Stimulated activated effector memory CD8-positive, alpha-beta T cell treated with anti-CD3 and anti-CD28 coated beads, Interleukin-12 subunit alpha, Interleukin-12 subunit beta, amount 100 ng/mL, for 72 hours (primary cell): ENCODE data around the gene SLC35F2.
A peak's percentile ranks its signal among the peaks of the same experiment; 100 is the strongest.
"Not testable (repeated sequence)": the region's sequence is repeated elsewhere in the genome, so short reads cannot be mapped to it uniquely, and the experiment has no call there.

ENCODE experiments used
- ATAC-seq: fragments of 150-1000 bp; cut with Tn5 transposase; 2 replicates; pipeline ENCODE4 v1.10.0; 2021
- DNase-seq, 2 donors: peaks; one replicate each; pipeline ENCODE4 v3.0.0; 2021 to 2022; ENCODE audit warnings: low spot score in 2 of 2
- H3K27ac Mint-ChIP-seq: one replicate; pipeline ENCODE4 v1.8.0; 2022; ENCODE audit warnings: mild to moderate bottlenecking, mixed read lengths
- H3K36me3 Mint-ChIP-seq: one replicate; pipeline ENCODE4 v1.8.0; 2022; ENCODE audit warnings: mild to moderate bottlenecking, mixed read lengths
- H3K4me1 Mint-ChIP-seq: one replicate; pipeline ENCODE4 v1.8.0; 2022; ENCODE audit warnings: mixed read lengths
- H3K4me3 Mint-ChIP-seq: one replicate; pipeline ENCODE4 v1.8.0; 2022; ENCODE audit warnings: mild to moderate bottlenecking, mixed read lengths
- H3K9me3 Mint-ChIP-seq: one replicate; pipeline ENCODE4 v1.8.0; 2022; ENCODE audit warnings: mixed read lengths

SLC35F2 gene

DNA sequence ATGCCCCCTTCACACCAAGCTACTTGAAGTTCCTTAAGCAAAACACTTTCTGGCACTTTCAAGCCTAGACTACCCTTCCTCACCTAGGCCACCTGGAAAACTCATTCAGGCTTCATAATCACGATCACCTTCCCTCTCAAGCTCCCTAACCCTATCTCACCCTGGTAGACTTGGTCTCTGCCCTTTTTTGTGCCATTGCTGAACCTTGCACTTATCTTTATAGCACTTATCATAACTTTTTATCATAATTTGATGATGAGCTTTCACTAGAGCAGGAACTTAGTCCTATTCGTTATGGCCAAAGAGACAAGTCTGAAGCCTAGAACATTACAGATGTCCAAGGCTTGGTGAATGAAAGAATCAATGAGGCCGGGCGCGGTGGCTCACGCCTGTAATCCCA lies 5.5 kb downstream of the SLC35F2 start:
- ATAC-seq, result no peak
- H3K4me1 Mint-ChIP-seq, result peaks cover 43% of the 10 kb centered on the region

GRCh38 chr11:107851704-107852310 lies 6.8 kb downstream of the SLC35F2 start:
- H3K36me3 Mint-ChIP-seq, result peaks cover 17% of the 10 kb centered on the region
- peaks cover 47% of the 10 kb centered on the region for H3K4me1 Mint-ChIP-seq
- no peak overlapping the region for H3K4me3 Mint-ChIP-seq
- no peaks in the 10 kb centered on the region for H3K9me3 Mint-ChIP-seq
- ATAC-seq (no peak), DNase-seq (no peak)
- no peak overlapping the region for H3K27ac Mint-ChIP-seq

More for the DNA sequence above, 5.5 kb downstream of the SLC35F2 start:
- Mint-ChIP-seq H3K27ac (no peak overlapping the region), H3K36me3 (peaks cover 21% of the 10 kb centered on the region), H3K4me3 (no peak overlapping the region), H3K9me3 (no peaks in the 10 kb centered on the region)
- DNase-seq, result no peak

DNA sequence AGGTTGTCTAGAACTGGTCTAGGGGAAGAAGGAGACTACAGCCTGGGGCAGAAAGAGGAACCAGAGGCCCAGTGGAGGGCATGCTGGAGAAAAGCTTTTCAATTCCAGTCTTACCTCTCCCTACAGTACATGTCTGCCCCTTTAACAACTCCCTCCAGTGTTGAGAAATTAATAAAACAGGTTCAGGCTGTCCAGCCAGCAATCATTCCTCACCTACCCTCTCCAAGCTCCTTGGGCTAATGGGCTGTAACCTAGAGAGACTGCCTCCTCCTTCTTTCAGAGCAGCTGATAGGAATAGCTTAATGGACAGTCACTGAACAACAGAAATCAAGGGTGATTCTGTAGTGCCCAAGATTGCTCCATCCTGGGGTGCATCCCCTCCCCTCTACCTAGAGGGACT lies 8.8 kb downstream of the SLC35F2 start:
- ATAC-seq (no peak), DNase-seq (no peak)
- peaks cover 30% of the 10 kb centered on the region for H3K4me1 Mint-ChIP-seq
- no peak overlapping the region for H3K4me3 Mint-ChIP-seq
- peak overlapping the region; percentile 72 for H3K27ac Mint-ChIP-seq
- no peaks in the 10 kb centered on the region for H3K9me3 Mint-ChIP-seq
- peaks cover 7% of the 10 kb centered on the region for H3K36me3 Mint-ChIP-seq

- no peak for ATAC-seq
- Mint-ChIP-seq H3K9me3 (no peaks in the 10 kb centered on the region), H3K4me3 (no peak overlapping the region), H3K27ac (peak overlapping the region; percentile 72), H3K4me1 (peaks cover 28% of the 10 kb centered on the region), H3K36me3 (peaks cover 8% of the 10 kb centered on the region)
- no peak for DNase-seq
Measured at GRCh38 chr11:107848345-107848744, 10.2 kb downstream of the SLC35F2 start.

DNA sequence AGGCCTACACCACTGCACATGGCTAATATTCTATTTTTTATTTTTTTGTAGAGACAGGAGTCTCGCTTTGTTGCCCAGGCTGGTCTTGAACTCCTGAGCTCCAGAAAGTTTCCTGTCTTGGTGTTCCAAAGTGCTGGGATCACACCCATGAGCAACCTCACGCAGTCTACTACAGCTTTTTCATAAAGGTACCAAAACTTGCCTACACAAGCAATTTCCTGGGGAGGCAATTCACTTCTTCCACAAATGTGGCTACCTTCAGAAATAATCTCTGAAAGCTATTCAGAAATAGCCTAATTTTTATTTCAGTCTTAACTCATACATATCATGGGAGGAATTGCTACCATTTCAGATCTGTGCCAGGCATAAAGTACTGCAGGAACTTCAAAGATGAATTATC lies 11.4 kb downstream of the SLC35F2 start:
- Mint-ChIP-seq H3K4me3 (no peak overlapping the region), H3K27ac (peak overlapping the region; percentile 72), H3K36me3 (peaks cover 15% of the 10 kb centered on the region), H3K4me1 (peaks cover 36% of the 10 kb centered on the region), H3K9me3 (no peaks in the 10 kb centered on the region)
- ATAC-seq (peak; percentile 46), DNase-seq (no peak)

- H3K27ac Mint-ChIP-seq, result no peak overlapping the region
- no peak overlapping the region for H3K4me3 Mint-ChIP-seq
- no peaks in the 10 kb centered on the region for H3K9me3 Mint-ChIP-seq
- no peak for ATAC-seq
- H3K36me3 Mint-ChIP-seq, result peaks cover 28% of the 10 kb centered on the region
- peaks cover 47% of the 10 kb centered on the region for H3K4me1 Mint-ChIP-seq
- DNase-seq, result no peak
Measured at GRCh38 chr11:107844041-107844440, 14.5 kb downstream of the SLC35F2 start.

DNA sequence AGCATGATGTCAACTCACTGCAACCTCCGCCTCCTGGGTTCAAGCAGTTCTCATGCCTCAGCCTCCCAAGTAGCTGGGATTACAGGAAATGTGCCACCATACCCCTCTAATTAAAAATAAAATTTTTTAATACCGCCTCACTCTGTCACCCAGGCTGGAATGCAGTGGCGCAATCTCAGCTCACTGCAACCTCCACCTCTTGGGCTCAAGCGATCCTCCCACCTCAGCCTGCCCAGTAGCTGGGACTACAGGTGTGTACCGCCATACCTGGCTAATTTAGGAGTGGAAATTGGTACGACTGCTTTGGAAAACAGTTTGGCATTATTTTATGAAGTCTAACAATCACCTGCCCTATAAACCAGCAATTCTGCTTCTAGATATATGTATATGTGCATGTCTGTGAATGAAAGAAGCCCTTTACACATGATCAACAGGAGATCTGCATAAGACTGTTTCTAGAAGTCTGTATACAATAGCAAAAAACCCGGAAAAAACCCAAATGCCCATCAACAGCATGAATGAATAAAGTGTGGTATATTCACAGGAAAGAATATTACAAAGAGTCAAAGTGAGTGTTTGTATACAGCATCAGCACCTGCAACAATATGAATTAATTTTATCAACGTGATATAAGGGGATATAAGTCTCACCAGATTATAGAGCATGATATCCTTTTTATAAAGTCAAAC lies 16.0 kb downstream of the SLC35F2 start:
- DNase-seq (no peak), ATAC-seq (no peak)
- Mint-ChIP-seq H3K4me1 (peaks cover 34% of the 10 kb centered on the region), H3K4me3 (no peak overlapping the region), H3K9me3 (no peaks in the 10 kb centered on the region), H3K36me3 (peaks cover 28% of the 10 kb centered on the region), H3K27ac (peak overlapping the region; percentile 50)

- H3K4me1 Mint-ChIP-seq, result peaks cover 28% of the 10 kb centered on the region
- peaks cover 26% of the 10 kb centered on the region for H3K36me3 Mint-ChIP-seq
- no peak for DNase-seq
- peak overlapping the region; percentile 63 for H3K27ac Mint-ChIP-seq
- H3K9me3 Mint-ChIP-seq, result no peaks in the 10 kb centered on the region
- peak overlapping the region; percentile 44 for H3K4me3 Mint-ChIP-seq
- ATAC-seq, result no peak
Measured at GRCh38 chr11:107840129-107840484, 18.5 kb downstream of the SLC35F2 start.

DNA sequence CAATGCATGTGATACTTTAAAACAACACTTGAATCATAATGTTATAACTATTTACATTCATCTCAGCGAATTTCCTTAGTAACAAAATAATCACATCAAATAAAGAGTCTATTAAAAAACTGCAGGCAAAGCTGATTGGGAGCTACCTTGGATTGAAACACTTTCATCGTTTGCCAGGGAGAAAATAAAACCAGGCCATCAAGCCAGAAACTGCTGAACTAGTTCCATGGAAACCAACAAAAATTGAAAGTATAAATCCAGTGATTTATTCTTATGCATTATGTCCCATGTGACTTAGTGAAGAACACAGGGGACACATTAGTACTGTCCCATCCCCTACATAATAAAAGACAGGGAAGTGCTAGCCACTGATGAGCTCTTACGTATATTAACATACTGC lies 21.7 kb downstream of the SLC35F2 start:
- H3K27ac Mint-ChIP-seq, result no peak overlapping the region
- peaks cover 19% of the 10 kb centered on the region for H3K4me1 Mint-ChIP-seq
- no peak overlapping the region for H3K4me3 Mint-ChIP-seq
- H3K9me3 Mint-ChIP-seq, result no peaks in the 10 kb centered on the region
- DNase-seq, result no peak
- no peak for ATAC-seq
- peaks cover 13% of the 10 kb centered on the region for H3K36me3 Mint-ChIP-seq

GRCh38 chr11:107834995-107835394 lies 23.6 kb downstream of the SLC35F2 start:
- H3K9me3 Mint-ChIP-seq, result no peaks in the 10 kb centered on the region
- no peak overlapping the region for H3K27ac Mint-ChIP-seq
- ATAC-seq, result no peak

GRCh38 chr11:107833926-107834325 lies 24.7 kb downstream of the SLC35F2 start:
- ATAC-seq, result not testable (repeated sequence)

More at GRCh38 chr11:107834995-107835394, 23.6 kb downstream of the SLC35F2 start:
- DNase-seq, result no peak
- Mint-ChIP-seq H3K4me3 (no peak overlapping the region), H3K36me3 (peaks cover 6% of the 10 kb centered on the region), H3K4me1 (peaks cover 5% of the 10 kb centered on the region)

DNA sequence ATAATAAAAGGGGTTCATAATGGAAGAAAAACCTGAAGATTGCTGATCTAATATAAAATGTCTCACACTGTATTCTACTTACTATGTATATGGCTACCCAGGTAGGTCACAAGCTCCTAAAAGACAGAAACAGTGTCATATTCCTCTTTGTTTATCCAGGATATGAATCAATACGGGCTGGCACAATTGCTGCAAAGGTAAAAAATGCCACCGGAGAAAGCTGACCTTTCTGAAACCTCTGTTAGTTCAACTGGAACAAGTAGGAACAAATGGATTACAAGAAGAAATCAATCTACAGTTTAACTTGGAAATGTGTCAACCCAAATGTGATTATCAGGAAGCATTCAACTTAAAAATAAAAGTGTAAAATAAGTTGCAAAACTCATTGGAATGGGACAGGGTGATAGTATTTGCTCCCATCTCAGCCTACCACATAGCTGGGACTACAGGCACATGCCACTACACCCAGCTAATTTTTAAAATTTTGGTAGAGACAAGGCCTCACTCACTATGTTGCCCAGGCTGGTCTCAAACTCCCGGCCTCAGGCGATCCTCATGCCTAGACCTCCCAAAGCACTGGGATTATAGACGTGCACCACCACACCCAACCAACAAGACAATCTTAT lies 27.6 kb downstream of the SLC35F2 start:
- ATAC-seq, result no peak
- no peaks in the 10 kb centered on the region for H3K4me1 Mint-ChIP-seq
- no peak for DNase-seq
- H3K27ac Mint-ChIP-seq, result no peak overlapping the region
- H3K4me3 Mint-ChIP-seq, result no peak overlapping the region
- H3K36me3 Mint-ChIP-seq, result no peaks in the 10 kb centered on the region
- H3K9me3 Mint-ChIP-seq, result no peaks in the 10 kb centered on the region

More at GRCh38 chr11:107833926-107834325, 24.7 kb downstream of the SLC35F2 start:
- not testable (repeated sequence) for H3K36me3 Mint-ChIP-seq, H3K4me3 Mint-ChIP-seq, H3K9me3 Mint-ChIP-seq, DNase-seq, H3K27ac Mint-ChIP-seq, H3K4me1 Mint-ChIP-seq

DNA sequence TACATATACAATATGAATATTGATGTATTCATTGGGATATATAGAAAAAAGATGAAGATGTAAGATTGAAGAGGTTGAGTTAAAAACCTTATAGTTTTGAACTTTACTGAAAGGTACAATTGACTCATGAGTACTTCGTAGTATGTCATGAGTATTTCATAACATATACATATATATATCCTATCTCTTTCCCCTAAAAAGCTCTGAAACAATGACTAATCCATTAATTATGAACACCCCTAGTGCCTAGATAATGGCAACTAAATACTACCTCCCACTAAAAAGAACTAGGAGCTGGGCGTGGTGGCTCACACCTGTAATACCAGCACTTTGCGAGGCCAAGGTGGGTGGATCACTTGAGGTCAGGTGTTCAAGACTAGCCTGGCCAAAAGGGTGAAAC lies 31.5 kb downstream of the SLC35F2 start:
- Mint-ChIP-seq H3K36me3 (no peaks in the 10 kb centered on the region), H3K4me1 (no peaks in the 10 kb centered on the region), H3K4me3 (no peak overlapping the region), H3K27ac (no peak overlapping the region), H3K9me3 (no peaks in the 10 kb centered on the region)
- no peak for DNase-seq
- no peak for ATAC-seq

GRCh38 chr11:107825875-107826274 lies 32.7 kb downstream of the SLC35F2 start:
- Mint-ChIP-seq H3K4me1 (no peaks in the 10 kb centered on the region), H3K27ac (no peak overlapping the region), H3K36me3 (no peaks in the 10 kb centered on the region), H3K9me3 (no peaks in the 10 kb centered on the region), H3K4me3 (no peak overlapping the region)
- no peak for DNase-seq
- no peak for ATAC-seq

- Mint-ChIP-seq H3K4me1 (no peaks in the 10 kb centered on the region), H3K4me3 (no peak overlapping the region), H3K36me3 (no peaks in the 10 kb centered on the region), H3K27ac (no peak overlapping the region), H3K9me3 (no peaks in the 10 kb centered on the region)
- ATAC-seq, result no peak
- no peak for DNase-seq
Measured at GRCh38 chr11:107824668-107825369, 33.8 kb downstream of the SLC35F2 start.
